ENCODE results near the gene PTPRG. TPM values are rescaled to one million over a fixed set of nuclear protein-coding genes. Genes with fewer than 3 reads are reported as not detected.

Gene PTPRG
- total and polyA plus RNA-seq, 2 donors (not counting 3 experiments of a cell fraction or from before 2014, with no cell fraction given), result 8.9 to 39.1 TPM

GRCh38 chr3:62153231-62153630 lies 591.9 kb downstream of the PTPRG start:
- DNase-seq (ENCODE audit: low read depth, low spot score) (no peak), FAIRE-seq (no peak)
- Histone ChIP-seq H3K27ac (ENCODE audit: insufficient read depth, low read depth, low read length) (no peak overlapping the region), H3K79me2 (ENCODE audit: control insufficient read depth, insufficient read depth, low read length) (no peaks in the 10 kb centered on the region), H2AFZ (ENCODE audit: low read depth, low read length) (no peak overlapping the region), H3K4me3 (replicated peaks in 1 of 3; ENCODE audit: insufficient read depth in 1 of 3, low read depth in 1 of 3, low read length in 3 of 3) (no peak overlapping the region), H3K9me1 (replicated peaks; ENCODE audit: control insufficient read depth, extremely low read depth, insufficient read depth, low read length) (no peaks in the 10 kb centered on the region), H3K9me3 (replicated peaks; ENCODE audit: control insufficient read depth, insufficient read depth, low read length) (no peaks in the 10 kb centered on the region), H3K4me2 (ENCODE audit: insufficient read depth, low read length) (no peak overlapping the region), H3K4me1 (ENCODE audit: control insufficient read depth, extremely low read depth, insufficient read depth, low read length) (no peaks in the 10 kb centered on the region), H3K9ac (replicated peaks; ENCODE audit: extremely low read depth, insufficient read depth, low read length) (no peak overlapping the region), H3K36me3 (ENCODE audit: control insufficient read depth in 2 of 2, extremely low read depth in 1 of 2, insufficient read depth in 2 of 2, low read length in 2 of 2) (no peaks in the 10 kb centered on the region), H3K27me3 (ENCODE audit: control insufficient read depth in 2 of 2, insufficient read depth in 2 of 2, low read length in 2 of 2) (no peaks in the 10 kb centered on the region), H4K20me1 (replicated peaks; ENCODE audit: control insufficient read depth, extremely low read depth, insufficient read depth, low read length) (no peaks in the 10 kb centered on the region)
- no TSS peak for BruUV-seq (replicated peaks)
- ChIA-PET POLR2A (no interaction called here), CTCF (interaction anchor here (0.8 to 2.1 kb wide), 2 partner anchors 19 to 35 kb away, joined by 3 to 7 read pairs; no protein-coding TSS in a partner anchor)
- dilution Hi-C loops (cut with MboI; ENCODE audit: extremely low pct_ligation_motif_present, low sequenced_read_pairs) (no loop called here), intact Hi-C loops (cut with micrococcal nuclease) (no loop called here)
- TF ChIP-seq JUN (IDR thresholded peaks at IDR 0.05; ENCODE audit: borderline replicate concordance, insufficient read depth, insufficient read length, low read depth) (no peak), FOS (IDR thresholded peaks at IDR 0.05; ENCODE audit: borderline replicate concordance, insufficient read depth, low read length) (no peak), CTCF (IDR thresholded peaks at IDR 0.05; ENCODE audit: extremely low read depth in 1 of 2, insufficient read depth in 1 of 2, low read depth in 1 of 2, low read length in 2 of 2) (no peak), POLR2AphosphoS5 (IDR thresholded peaks at IDR 0.05; ENCODE audit: insufficient read depth, low read depth, low read length) (no peak), GATA2 (IDR thresholded peaks at IDR 0.05; ENCODE audit: insufficient read depth, insufficient read length, low read depth, low read length) (no peak), MYC (IDR thresholded peaks at IDR 0.05; ENCODE audit: low read depth, low read length) (no peak), POLR2A (IDR thresholded peaks at IDR 0.05; ENCODE audit: low read depth, low read length) (no peak), EZH2 (IDR thresholded peaks at IDR 0.05; ENCODE audit: borderline replicate concordance, low read depth, low read length, severe bottlenecking) (no peak), MAX (IDR thresholded peaks at IDR 0.05; ENCODE audit: insufficient read depth, insufficient read length) (no peak)
